ENCODE results near the gene PPP1R26. TPM values are rescaled to one million over a fixed set of nuclear protein-coding genes. Genes with fewer than 3 reads are reported as not detected.
A peak's percentile ranks its signal among the peaks of the same experiment; 100 is the strongest.
"Not testable (repeated sequence)": the region's sequence is repeated elsewhere in the genome, so short reads cannot be mapped to it uniquely, and the experiment has no call there.

PPP1R26 gene
- total RNA-seq, 1 donor from 2014 or later: 19.5 TPM

DNA sequence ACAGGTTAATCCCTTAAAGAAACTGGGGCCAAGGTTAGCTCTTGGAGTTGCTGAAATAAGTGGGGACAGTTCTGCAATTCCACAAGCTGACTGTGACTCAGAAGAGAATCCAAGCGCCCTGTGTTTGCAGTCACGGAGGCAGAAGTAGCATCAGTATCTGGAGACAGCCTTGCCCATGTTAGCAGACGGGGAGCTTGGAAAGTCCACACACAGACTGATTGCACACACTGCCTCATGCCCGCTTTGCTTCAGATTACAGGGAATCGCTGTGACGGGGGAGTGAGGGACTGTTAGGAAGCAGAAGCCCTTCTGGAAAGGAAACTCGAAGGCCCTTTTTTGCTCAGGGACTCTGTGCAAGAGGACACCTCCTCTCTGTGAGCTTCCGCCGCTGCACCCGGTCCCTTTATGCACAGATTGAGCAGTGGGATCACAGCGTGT lies 30.9 kb upstream of the PPP1R26 start:
- DNase-seq (ENCODE audit: low spot score): no peak
- no peaks in the 10 kb centered on the region for H3K9me3 Mint-ChIP-seq (ENCODE audit: low read depth)
- no peaks in the 10 kb centered on the region for H3K36me3 Mint-ChIP-seq (ENCODE audit: low read depth)
- peaks cover 4% of the 10 kb centered on the region for H3K27me3 Mint-ChIP-seq (ENCODE audit: low read depth)
- H3K4me3 Mint-ChIP-seq (ENCODE audit: unreplicated experiment): no peak overlapping the region
- no peaks in the 10 kb centered on the region for H3K4me1 Mint-ChIP-seq (ENCODE audit: low read depth)
- no peak for TF ChIP-seq CTCF (IDR thresholded peaks at IDR 0.05)
- H3K27ac Mint-ChIP-seq (ENCODE audit: unreplicated experiment): no peak overlapping the region

DNA sequence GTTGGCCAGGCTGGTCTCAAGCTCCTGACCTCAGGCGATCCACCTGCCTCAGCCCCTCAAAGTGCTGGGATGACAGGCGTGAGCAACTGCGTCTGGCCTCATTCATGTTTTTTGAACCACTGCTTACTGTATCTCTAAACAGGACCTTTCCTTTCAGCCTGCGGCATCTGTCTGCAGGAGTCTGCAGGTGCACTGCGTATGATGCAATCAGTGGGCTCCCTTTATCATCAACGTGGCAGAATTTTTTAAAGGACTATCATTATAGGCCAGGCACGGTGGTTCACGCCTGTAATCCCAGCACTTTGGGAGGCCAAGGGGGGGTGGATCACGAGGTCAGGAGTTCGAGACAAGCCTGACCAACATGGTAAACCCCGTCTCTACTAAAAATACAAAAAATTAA lies 30.1 kb upstream of the PPP1R26 start:
- DNase-seq (ENCODE audit: low spot score); H3K36me3 Mint-ChIP-seq (ENCODE audit: low read depth): not testable (repeated sequence)

DNA sequence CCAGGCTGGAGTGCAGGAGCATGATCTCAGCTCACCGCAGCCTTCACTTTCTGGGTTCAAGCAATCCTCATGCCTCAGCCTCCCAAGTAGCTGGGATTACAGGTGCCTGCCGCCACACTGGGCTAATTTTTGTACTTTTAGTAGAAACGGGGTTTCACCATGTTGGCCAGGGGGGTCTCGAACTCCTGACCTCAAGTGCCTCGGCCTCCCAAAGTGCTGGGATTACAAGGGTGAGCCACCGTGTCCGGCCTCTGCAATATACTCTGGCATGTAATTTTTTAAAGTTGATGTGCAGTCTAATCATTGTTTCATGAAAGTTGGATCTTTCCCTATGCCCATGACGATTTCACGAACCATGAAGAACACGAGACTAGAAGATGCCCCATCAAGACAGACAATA lies 28.6 kb upstream of the PPP1R26 start:
- H3K27ac Mint-ChIP-seq (ENCODE audit: unreplicated experiment): no peak overlapping the region

More for the DNA sequence above, 30.1 kb upstream of the PPP1R26 start:
- H3K4me3 Mint-ChIP-seq (ENCODE audit: unreplicated experiment); H3K9me3 Mint-ChIP-seq (ENCODE audit: low read depth); H3K27ac Mint-ChIP-seq (ENCODE audit: unreplicated experiment); H3K27me3 Mint-ChIP-seq (ENCODE audit: low read depth); H3K4me1 Mint-ChIP-seq (ENCODE audit: low read depth): not testable (repeated sequence)

GRCh38 chr9:135451909-135452308 lies 27.7 kb upstream of the PPP1R26 start:
- peaks cover 16% of the 10 kb centered on the region for H3K27me3 Mint-ChIP-seq (ENCODE audit: low read depth)
- not testable (repeated sequence) for H3K27ac Mint-ChIP-seq (ENCODE audit: unreplicated experiment); DNase-seq (ENCODE audit: low spot score); H3K4me3 Mint-ChIP-seq (ENCODE audit: unreplicated experiment); H3K4me1 Mint-ChIP-seq (ENCODE audit: low read depth); H3K36me3 Mint-ChIP-seq (ENCODE audit: low read depth)
- H3K9me3 Mint-ChIP-seq (ENCODE audit: low read depth): peaks cover 10% of the 10 kb centered on the region

More for the DNA sequence above, 28.6 kb upstream of the PPP1R26 start:
- H3K36me3 Mint-ChIP-seq (ENCODE audit: low read depth): peaks cover 2% of the 10 kb centered on the region
- no peak for TF ChIP-seq CTCF (IDR thresholded peaks at IDR 0.05)
- no peak for DNase-seq (ENCODE audit: low spot score)
- H3K4me1 Mint-ChIP-seq (ENCODE audit: low read depth): no peaks in the 10 kb centered on the region
- H3K27me3 Mint-ChIP-seq (ENCODE audit: low read depth): peaks cover 16% of the 10 kb centered on the region
- no peak overlapping the region for H3K4me3 Mint-ChIP-seq (ENCODE audit: unreplicated experiment)
- H3K9me3 Mint-ChIP-seq (ENCODE audit: low read depth): peaks cover 10% of the 10 kb centered on the region

DNA sequence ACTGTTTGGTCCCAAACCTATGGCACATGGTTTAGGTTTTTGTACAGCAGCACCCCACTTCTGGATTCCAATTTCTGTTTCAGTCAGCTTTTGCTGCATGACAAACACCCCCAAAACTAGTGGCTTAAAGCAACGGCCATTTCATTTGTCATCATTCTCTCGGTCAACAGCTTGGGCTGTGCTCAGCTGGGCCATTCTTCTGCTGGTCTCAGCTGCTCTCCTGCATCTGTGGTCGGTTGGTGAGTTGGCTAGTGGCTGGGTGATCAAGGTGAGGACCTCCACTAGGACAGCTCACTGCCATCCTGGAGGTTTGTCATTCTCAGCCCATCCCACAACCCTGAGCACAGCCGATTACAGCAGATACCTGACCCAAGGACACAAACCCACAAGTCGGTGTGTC lies 24.8 kb upstream of the PPP1R26 start:
- peak; percentile 24 for DNase-seq (ENCODE audit: low spot score)
- no peak for TF ChIP-seq CTCF (IDR thresholded peaks at IDR 0.05)
- Mint-ChIP-seq H3K36me3 (ENCODE audit: low read depth) (peaks cover 2% of the 10 kb centered on the region), H3K4me3 (ENCODE audit: unreplicated experiment) (no peak overlapping the region), H3K9me3 (ENCODE audit: low read depth) (peaks cover 14% of the 10 kb centered on the region), H3K27me3 (ENCODE audit: low read depth) (peaks cover 19% of the 10 kb centered on the region), H3K4me1 (ENCODE audit: low read depth) (no peaks in the 10 kb centered on the region), H3K27ac (ENCODE audit: unreplicated experiment) (no peak overlapping the region)

DNA sequence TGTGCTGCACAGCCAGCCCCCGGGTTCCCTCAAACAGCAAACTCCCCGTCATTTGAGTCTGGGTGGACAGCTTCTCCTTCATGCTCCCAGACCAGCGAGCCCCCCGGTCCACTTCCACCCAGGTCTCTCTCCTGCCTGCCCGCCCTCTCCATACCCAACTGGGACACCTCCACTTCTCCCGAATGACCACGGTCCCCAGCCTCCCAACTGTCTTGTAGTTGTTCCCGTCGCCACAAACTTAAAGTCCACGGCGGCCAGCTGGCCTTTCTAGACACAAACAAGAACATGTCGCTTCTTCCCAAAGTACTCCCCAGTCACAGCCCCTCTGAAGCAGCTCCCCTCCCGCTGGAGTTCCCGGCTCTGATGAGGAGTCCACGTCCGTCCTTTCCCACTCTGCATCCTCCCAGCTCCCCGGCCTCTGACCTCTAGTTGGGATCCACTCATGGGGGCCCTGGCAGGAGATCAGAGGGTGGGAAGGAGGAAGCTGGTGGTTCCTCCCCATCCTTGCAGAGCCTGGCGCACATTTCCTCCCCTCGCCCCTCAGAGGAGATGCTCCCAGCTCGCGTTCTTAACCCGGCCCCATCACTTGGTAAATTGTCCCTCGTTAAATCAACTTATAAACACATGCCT lies 24.1 kb upstream of the PPP1R26 start:
- Mint-ChIP-seq H3K4me3 (ENCODE audit: unreplicated experiment) (no peak overlapping the region), H3K9me3 (ENCODE audit: low read depth) (peaks cover 14% of the 10 kb centered on the region), H3K27me3 (ENCODE audit: low read depth) (peaks cover 22% of the 10 kb centered on the region), H3K27ac (ENCODE audit: unreplicated experiment) (no peak overlapping the region), H3K4me1 (ENCODE audit: low read depth) (no peaks in the 10 kb centered on the region), H3K36me3 (ENCODE audit: low read depth) (peaks cover 2% of the 10 kb centered on the region)
- peak; percentile 92 for DNase-seq (ENCODE audit: low spot score)
- no peak for TF ChIP-seq CTCF (IDR thresholded peaks at IDR 0.05)

Data from chondrocyte (in vitro differentiated cells).